Osteocyte (in vitro differentiated cells): Measurements from ENCODE around the gene PARP15. TPM values are rescaled to one million over a fixed set of nuclear protein-coding genes. Genes with fewer than 3 reads are reported as not detected.
A peak's percentile ranks its signal among the peaks of the same experiment; 100 is the strongest.

Source experiments
- DNase-seq: peaks from one replicate; pipeline ENCODE4 v3.0.0; 2021; ENCODE audit warnings: mixed read lengths; ENCODE audit not compliant: unreplicated experiment; ENCODE audit errors: extremely low spot score
- H3K27ac Mint-ChIP-seq: one replicate; pipeline ENCODE4 v1.8.0; 2021; ENCODE audit warnings: mild to moderate bottlenecking, mixed read lengths; ENCODE audit not compliant: unreplicated experiment
- H3K27me3 Mint-ChIP-seq: one replicate; pipeline ENCODE4 v1.8.0; 2021; ENCODE audit warnings: mixed read lengths; ENCODE audit not compliant: unreplicated experiment
- H3K36me3 Mint-ChIP-seq: one replicate; pipeline ENCODE4 v1.8.0; 2021; ENCODE audit warnings: mixed read lengths; ENCODE audit not compliant: unreplicated experiment
- H3K4me1 Mint-ChIP-seq: one replicate; pipeline ENCODE4 v1.8.0; 2021; ENCODE audit warnings: mixed read lengths; ENCODE audit not compliant: unreplicated experiment
- H3K4me3 Mint-ChIP-seq: one replicate; pipeline ENCODE4 v1.8.0; 2021; ENCODE audit warnings: mild to moderate bottlenecking, moderate library complexity, mixed read lengths; ENCODE audit not compliant: unreplicated experiment
- H3K9me3 Mint-ChIP-seq: one replicate; pipeline ENCODE4 v1.8.0; 2021; ENCODE audit warnings: mixed read lengths; ENCODE audit not compliant: unreplicated experiment
- CTCF ChIP-seq: fragments of 200-600 bp; sonication (generic); IDR thresholded peaks from 2 replicates; pipeline ENCODE4 v1.5.0; 2021; ENCODE audit warnings: antibody characterized with exemption, mild to moderate bottlenecking, moderate library complexity
- total RNA-seq: library from RNA; stranded (reverse); gene quantifications from 2 replicates; pipeline ENCODE4 v1.2.1, GENCODE V29; 2021

The PARP15 gene
- total RNA-seq, 1 donor from 2014 or later: 0.08 TPM

GRCh38 chr3:122679085-122679881 lies 101.8 kb downstream of the PARP15 start:
- peak overlapping the region; percentile 98 for H3K27ac Mint-ChIP-seq
- H3K27me3 Mint-ChIP-seq: peaks cover under 1% of the 10 kb centered on the region
- no peaks in the 10 kb centered on the region for H3K36me3 Mint-ChIP-seq
- H3K4me1 Mint-ChIP-seq: peaks cover 52% of the 10 kb centered on the region
- DNase-seq: peak; percentile 90
- peak overlapping the region; percentile 93 for H3K4me3 Mint-ChIP-seq
- no peaks in the 10 kb centered on the region for H3K9me3 Mint-ChIP-seq
- TF ChIP-seq CTCF: peak; percentile 95

- Mint-ChIP-seq H3K36me3 (peaks cover 2% of the 10 kb centered on the region), H3K9me3 (no peaks in the 10 kb centered on the region), H3K27ac (peak overlapping the region; percentile 98), H3K4me1 (peaks cover 52% of the 10 kb centered on the region), H3K27me3 (no peaks in the 10 kb centered on the region), H3K4me3 (peak overlapping the region; percentile 93)
- no peak for DNase-seq
- no peak for TF ChIP-seq CTCF
Measured at GRCh38 chr3:122679882-122680474, 102.5 kb downstream of the PARP15 start.

- no peaks in the 10 kb centered on the region for H3K27me3 Mint-ChIP-seq
- peak within 1 kb of the TSS; percentile 93 for H3K4me3 Mint-ChIP-seq
- peak; percentile 90 for DNase-seq
- H3K4me1 Mint-ChIP-seq: peaks cover 52% of the 10 kb centered on the region
- peak within 1 kb of the TSS; percentile 98 for H3K27ac Mint-ChIP-seq
- no peaks in the 10 kb centered on the region for H3K9me3 Mint-ChIP-seq
- H3K36me3 Mint-ChIP-seq: peaks cover 6% of the 10 kb centered on the region
- no peak for TF ChIP-seq CTCF
Measured at GRCh38 chr3:122680475-122681283, 103.2 kb downstream of the PARP15 start, which contains the start of gene PARP14. Gene PARP14 (plus strand): TSS chr3:122680839. CDS start chr3:122680884, 45 bp downstream.

- Mint-ChIP-seq H3K4me3 (peak overlapping the region; percentile 93), H3K27ac (peak overlapping the region; percentile 94), H3K36me3 (peaks cover 6% of the 10 kb centered on the region), H3K9me3 (no peaks in the 10 kb centered on the region), H3K4me1 (peaks cover 49% of the 10 kb centered on the region), H3K27me3 (no peaks in the 10 kb centered on the region)
- no peak for TF ChIP-seq CTCF
- no peak for DNase-seq
Measured at GRCh38 chr3:122681284-122681973, 104.0 kb downstream of the PARP15 start.
